Stimulated activated naive CD4-positive, alpha-beta T cell treated with Interleukin-2 at 50 U/mL for 16 hours (primary cell): ENCODE measurements around the gene SEC16A.

ENCODE experiments used
- DNase-seq: peaks from one replicate; lab custom pipeline; 2025; lab: John Stamatoyannopoulos, UW

SEC16A gene

DNA sequence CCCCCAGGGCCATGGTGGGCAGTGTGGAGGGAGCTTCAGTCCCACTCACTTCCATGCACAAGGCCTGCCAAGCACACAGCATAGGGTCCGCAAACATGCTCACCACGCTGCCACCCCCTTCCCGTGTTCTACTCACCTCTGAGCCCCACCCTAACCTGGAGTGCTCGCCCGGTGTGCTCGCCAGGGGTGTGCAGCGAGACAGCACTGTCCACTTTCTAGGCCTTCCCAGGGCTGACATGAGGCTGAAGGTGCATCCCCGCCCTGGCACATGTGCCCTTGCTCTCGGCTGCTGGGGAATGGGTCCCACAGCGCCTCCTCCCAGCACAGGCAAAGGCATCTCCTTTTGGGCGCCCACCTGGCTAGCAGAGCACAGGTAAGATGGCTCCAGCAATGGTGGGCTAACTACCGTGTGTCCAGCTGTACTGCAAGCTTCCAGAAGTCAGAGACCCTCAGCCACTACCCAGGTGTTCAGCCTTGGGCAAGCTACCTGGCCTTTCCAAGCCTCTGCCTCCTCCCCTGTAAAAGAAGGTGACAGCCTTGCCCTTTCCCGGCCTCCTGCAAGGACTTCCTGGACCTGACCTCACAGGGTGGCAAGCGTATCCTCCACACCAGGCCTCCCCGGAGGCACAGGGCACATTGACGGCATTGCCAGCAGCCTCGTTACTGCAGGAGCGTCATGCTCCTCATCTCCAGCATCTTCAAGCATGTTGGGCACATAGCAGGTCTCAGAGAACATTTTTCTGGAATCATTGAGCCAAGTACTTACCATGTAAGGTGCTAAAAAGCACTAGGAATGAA lies 4.2 kb upstream of the SEC16A start:
- DNase-seq = no peak

DNA sequence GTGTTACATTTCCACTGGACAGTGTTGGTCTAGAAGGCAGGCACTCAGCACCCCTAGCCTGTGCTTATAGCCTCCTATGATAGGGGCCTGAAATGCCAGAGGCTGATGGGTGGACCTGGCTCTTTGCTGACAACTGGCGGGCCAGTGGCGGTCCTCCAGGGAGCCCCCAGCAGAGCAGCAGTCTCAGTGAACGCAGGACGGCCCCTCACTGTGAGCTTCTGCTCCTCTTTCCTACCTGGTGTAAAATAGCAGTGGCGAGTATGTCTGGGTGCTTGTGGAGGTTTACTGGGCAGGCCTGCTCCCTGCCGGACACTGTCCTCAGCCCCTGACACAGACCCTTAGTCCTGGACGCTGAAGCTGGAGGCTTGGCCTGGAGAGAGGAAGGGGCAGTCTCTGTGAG lies 3.3 kb upstream of the SEC16A start:
- DNase-seq = no peak

DNA sequence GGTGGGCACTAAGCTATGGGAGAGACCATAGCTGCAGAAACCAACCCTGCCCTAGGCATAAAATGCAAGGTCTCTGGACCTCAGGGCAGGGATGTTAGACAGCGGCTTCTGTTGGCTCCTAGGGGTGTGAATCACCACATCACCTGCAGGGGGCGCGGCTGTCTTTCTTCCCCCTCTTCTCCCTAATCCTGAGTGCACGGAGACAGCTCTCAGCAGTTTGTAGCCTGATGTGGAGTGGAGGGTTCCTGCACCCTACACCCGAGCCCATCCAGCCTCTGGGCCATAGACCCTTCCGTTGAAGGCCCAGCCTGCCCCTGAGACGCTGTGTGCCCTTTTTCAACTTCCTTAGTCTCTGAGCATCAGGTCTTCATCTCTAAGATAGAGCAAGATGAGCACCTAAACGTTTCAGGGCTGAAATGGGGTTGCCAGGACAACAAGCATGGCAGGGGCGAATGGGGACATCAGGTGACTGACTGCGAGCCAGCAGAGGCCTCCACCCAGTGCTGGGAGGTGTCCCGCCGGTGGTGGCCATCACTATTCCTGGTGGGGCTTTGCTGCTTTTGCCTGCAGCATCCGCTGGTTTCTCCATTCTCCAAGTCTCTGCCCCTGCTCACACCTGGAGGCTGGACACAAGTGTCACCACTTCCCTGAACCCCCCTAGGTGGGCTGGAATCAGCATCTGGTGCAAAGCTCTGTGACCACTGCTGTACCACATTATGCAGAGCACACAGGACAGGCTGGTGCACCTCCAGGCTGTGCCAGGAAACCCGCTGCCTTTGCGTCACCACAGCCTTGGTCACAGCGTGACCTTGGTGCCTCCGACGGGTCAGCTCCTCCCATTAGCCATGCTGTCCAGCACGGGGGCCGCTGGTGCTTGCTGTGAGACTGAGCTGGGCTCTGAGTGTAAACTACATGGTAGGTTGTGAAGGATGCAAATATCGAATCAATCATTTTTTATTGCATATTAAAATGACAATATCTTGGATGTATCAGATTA lies 2.5 kb upstream of the SEC16A start:
- peak; percentile 80 for DNase-seq

DNA sequence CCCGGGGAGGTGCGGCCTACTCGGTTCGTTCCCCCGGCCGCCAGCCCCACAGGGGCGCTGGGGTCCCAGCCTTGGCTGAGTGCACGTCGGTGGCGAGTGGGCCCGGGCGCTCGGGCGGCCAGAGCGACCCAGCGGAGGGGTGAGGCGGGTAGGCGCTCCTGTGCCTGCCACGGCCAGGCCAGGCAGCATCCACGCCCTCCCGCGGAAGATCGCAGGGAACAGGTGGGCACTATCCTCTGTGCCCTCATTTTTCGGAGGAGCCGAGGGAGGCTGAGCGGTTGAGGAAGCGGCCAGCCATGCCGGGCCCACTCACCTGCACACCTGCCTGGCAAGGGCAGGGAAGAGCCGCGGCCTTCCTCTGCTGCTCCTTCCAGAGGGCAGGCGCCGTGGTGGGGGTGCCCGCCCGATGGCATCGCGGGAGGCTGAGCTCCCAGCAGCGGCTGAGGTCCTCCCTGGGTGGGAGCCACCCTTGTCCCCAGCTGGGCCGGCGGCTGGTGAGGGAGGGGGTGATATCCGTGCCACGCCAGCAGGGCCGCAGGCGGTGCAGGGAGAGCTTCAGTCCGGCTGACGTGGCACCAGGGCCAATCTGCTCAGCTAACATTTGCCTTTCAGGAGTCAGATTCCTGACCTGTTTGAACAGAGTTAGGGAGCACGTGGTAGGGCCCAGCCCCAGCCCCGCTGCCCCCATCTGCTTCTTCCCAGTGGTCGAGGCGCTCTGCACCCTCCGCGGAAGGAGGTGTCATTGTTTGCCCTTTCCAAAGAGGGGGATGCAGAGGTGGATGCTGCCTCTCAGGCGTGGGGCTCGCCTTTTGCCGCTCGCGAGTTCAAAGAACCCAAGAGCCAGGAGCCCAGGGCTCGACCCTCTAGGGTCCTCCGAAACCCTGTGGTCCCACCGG lies 1.6 kb upstream of the SEC16A start:
- DNase-seq = no peak

DNA sequence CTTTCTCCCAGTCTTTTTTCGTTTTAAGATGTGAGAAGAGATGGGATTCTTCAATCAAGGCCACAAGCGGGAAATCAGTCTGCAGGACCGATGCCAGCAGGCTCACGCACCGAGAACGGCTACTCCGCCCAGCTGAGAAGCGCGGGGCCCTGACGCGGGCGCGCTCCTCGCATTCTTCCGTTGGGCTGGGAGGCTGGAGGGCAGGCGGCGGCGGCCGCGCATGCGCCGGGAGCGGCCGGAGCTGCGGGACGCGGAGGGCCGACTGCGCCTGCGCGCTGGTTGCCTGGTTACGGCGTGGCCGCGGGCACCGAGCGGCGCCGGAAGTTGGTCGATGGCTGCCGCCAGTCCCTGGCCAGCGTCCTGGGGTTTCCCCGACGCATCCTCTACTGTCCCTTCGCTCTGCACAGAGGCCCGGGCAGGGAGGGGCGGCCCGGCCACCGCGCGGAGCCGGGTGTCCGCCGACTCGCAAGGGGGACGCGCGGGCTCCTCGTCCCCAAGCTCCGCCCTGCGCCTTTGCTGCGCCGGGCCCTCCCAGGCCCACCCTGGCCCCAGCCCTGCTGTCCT lies 831 bp upstream of the SEC16A start:
- DNase-seq = peak; percentile 92

DNA sequence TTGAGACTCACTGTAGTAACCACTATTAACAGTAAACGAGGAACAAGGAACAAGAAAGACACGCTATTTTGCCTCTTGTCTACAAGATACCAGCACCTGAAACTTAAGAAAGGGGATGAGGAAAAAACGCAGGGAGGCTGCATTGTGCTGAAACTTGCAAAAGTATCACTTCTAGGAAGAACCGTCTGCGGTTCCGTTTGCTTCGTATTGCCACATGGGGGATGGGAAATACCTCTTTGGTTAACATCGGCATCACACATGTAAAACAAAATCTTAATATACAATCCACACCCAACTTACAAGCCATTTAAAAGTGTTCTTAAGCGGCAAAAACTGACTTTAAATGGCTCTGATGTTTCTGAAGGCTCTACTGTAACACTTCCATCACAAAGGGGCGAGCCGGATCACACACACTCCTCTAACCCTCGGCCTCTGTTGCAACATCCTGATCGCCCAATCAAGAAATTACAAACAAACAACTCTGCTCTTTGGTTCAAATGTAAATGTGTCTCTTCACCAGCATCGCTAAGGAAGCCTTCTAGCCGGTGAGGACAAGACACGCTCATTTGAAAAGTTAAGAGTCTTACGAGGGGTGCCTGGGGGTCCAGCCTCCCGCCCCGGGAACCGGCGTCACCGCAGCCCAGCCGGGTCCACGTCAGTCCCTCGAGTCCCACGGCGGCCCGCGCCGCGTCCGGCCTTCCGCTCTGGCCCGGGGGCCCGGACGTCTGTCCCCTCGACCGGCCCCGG lies 621 bp downstream of the SEC16A start:
- peak; percentile 24 for DNase-seq

DNA sequence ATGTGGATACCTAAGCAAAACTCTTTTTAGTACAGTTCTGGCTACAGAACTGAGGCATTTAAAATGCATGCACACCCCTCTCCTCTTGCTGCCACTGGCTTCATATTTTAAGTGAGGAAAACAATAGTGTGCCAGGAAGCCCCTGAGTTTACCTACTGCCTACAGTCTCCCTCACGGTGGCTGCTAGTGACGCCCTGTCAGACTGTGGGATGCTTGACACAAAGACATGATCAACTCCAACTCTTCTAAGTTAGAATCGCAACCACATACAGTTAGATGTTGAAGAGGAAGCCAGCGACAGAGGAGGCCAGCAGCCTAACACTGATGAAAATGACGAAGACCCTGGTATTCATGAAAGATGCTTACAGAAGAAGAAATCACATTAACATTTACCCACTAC lies 1.3 kb downstream of the SEC16A start:
- no peak for DNase-seq

DNA sequence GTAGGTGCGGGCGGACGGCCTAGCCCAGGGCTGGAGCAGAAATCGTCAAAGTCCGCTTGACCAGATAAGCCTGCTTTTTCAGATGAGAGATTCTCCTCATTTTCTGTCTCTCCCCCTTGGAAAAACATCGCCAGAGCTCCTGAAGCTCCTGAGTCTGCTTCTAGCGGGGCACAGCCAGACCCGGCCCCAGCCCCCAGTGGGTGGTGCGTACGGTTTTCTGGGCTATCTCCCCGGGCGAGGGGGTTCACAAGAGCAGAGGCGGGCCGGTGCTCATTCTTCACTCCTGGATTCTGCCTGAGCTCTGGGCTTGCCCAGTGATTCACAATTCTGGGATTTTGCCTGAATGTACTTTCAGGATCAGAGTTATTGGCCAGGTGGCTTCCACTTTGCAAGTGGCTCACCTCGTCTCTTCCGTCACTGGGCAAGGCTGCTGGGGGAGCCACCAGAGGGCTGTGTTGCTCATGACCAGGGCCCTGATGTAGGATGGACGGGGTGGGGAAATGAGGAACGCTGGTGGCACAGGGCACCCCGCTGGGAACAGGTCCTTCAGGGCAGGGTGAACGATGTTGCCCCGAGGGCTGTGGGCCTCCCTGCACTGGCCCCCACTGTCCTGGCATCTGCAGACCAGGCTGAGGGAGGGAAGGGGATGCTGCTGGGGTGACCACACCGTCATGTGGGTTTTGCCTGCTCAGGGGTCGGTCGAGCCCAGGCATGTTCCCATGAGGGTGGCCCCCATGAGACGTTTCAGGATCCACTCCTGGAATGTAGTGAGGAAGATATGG lies 6.3 kb downstream of the SEC16A start:
- DNase-seq = no peak

DNA sequence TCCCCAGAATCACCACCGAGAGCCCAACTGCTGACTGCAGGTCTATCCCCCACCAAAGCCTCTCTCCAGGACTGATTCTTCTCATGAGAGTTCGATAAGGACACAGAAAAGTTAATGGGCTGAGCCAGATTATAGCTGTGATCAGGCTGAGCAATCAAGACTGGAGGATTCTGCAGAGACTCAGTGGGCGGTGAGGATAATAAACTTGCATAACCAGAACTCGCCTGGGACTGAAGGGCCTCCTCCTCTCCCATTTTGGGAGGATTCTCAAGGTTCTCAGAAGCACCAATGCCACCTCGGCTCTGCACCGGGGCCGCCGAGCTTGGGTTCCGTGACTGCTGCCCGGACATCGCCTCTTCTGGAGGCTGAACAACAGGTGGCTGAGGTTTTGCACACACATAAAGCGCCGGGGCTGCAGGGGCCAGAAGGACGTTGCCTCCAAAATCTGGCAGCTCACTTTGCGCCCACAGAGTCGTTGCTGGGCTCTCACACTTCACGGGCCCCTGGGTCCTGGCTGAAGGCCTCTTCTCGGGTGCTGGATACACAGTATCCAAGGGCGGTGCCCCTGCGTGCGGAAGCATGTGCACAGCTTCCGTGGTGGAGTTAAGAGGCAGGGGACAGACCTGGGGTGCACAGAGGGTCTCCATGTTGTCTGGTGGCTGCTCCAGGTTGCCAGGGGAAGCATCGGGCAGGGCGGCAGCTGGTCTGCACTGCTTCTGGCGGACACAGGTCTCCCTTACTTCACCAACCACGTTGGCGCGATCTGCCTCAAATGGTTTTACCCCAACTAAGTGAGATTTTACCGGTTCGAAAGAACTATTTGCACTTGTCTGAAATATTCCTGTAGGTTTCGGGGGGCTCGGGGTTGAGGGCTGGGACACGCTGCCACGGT lies 7.6 kb downstream of the SEC16A start:
- DNase-seq = no peak

DNA sequence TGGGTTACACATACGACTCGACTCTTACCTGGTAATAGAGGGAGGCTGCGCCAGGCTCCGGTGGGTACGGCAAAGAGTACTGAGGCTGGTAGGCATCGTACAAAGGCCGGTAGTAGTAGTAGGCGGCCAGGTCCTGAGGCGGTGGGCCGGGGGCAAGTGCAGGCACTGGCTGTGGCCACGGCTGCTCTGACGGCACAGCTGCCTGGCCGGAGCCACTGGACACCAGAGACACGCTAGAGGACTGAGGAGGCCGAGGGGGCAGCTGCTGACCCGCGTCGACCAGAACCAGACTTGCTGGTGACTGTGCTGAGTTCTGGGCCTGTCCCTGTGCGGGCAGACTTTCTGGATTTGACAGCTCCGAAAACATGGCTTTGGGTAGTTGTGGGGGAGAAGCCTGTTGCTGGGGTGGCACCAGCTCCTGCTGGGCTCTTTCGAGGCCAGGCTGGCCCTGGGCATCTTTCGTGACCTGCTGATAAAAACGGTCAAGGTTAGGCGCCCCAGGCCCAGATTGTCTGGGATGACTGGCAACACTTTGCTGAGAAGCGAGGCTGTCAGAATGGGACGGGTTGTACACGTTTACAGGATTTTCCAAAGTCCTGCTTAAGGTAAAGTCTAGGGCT lies 8.7 kb downstream of the SEC16A start:
- no peak for DNase-seq

DNA sequence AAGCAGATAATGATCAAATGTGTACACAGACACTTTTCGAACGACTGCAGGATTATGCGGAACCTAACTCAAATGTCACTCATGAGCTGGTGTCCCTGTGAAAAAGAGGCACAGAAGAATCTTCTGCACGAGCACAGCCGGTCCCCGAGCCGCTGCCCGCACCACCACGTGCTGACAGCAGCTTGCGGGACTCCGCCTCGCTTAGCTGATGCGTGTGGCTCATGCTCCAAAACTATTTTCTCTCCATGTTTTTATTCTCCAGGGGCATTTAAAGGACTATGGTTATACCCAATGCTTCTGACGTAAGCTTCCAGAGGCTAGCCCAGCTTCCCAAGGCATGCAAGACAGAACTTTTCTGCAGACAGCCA lies 9.5 kb downstream of the SEC16A start:
- DNase-seq = no peak

DNA sequence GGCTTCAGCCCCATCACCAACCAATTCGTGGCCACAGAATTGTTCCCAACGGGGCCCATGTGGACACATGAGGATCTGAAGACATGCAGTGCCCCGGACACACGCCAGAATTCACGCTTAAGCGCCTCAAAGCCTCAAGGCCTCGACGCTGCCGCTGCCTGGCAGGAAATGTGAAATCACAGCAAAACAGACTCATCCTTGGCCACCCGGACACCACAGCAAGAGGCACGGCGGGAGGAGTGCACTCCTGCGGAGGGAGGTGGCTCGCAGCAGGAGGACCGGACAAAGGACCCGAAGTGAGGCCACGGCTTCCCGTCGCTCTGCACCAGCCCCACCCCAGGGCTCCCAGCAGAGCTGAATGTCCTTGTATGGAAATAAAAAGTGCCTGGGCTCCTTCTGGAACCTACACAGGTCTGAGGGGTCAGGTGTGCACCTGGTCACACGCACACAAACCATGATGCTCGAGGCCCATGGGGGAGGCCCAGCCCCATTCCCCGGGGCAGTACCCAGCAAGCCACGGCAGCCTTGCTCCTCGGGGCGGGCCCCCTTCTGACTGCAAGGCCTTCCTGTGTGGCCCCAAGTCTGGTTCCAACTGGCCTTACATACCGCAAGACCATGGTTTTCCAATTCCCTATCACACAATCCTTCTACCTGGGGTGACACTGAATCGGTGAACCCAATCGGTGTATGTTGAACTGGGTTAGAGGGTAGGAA lies 10.0 kb downstream of the SEC16A start:
- no peak for DNase-seq

DNA sequence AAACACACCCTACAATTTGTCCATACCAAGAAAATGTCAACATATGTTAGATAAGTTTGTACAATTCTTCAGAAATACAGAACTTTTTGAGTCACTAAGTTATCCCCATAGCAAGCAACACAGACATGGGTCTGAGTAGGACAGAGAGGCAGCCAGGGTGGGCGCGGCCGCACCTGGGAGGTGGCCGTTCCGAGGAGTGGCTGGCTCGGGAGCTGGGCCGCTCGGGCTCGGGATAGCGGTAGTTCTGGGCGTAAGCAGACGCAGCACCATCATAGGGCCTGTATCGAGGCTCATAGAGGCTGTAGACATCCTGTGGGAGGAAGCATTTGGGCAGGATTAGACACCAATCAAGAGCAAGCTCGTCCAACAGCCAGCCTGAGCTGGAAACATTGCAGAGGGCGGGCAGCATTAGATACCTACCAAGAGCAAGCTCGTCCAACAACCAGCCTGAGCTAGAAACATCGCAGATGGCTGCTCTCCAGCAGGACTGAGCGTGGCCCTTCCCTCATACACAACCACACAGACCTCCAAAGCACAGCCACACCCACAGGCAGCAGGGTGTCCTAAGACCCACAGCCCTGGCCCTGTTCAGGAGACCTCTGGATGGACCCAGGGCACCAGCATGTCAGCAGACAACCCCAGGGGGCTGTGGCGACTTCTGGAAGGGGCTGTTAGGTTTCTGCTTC lies 10.9 kb downstream of the SEC16A start:
- DNase-seq = no peak

DNA sequence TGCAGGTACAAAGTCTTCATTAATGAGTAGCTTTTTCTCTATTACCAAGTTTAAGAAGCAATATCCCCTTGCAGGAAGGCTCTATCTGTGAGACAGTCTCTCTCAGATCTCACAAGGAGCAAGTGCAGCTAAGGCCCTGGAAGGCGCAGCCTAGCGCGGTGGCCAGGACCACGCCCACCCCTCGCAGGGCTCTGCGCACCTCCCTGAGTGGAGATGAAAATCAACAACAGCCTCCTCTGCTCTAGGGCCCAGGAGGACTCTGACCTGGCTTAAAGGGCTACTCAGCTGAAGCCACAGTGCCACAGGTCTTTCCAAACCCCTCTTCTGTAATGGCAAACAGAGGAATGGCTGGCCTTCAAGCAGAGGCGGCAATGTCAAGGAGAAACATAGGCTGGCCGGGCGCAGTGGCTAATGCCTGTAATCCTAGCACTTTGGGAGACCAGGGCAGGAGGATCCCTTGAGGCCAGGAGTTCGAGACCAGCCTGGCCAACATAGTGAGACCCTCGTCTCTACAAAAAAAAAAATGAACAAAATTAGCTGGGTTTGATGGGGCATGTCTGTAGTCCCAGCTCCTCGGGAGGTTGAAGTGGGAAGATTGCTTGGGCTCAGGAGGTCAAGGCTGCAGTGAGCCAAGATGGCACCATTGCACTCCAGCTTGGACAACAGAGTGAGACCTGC lies 11.9 kb downstream of the SEC16A start:
- DNase-seq = no peak

DNA sequence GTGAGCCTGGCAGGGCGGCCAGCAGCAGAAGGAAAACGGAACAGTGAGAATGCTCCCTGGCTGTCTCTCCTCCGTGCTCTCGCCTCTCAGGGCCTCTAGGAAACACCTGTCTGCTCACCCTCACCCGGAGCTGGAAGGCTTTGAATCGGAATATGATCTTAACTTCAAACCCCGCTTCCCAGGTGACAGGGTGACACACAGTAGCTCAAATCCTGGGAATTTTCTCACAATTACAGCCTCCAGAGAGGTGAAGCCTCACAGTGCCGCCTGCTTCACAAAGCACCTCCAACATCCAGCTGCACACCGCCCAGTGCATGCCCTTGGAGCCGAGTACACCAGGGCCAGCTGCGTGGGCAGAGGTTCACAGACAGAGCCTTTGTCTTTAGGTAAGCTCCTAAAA lies 12.5 kb downstream of the SEC16A start:
- DNase-seq = no peak

DNA sequence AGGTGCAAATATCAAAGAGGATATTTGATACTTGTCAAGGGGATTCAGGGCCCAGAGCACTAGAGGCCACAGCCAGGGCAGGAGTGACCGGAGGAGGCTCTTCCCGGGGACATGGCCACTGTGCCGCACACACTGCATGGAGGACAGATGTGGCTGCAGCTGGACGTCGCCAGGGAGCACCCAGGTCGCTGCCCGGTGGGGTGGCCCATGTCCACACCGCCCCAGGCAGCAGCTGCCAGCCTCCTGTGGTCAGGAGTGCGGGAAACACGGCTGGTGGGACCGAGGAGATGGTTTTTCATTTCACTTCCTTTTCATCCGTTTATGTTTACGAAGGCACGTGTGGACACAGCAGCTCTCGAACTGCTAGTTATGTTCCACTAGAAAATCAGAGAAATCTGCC lies 15.1 kb downstream of the SEC16A start:
- no peak for DNase-seq

DNA sequence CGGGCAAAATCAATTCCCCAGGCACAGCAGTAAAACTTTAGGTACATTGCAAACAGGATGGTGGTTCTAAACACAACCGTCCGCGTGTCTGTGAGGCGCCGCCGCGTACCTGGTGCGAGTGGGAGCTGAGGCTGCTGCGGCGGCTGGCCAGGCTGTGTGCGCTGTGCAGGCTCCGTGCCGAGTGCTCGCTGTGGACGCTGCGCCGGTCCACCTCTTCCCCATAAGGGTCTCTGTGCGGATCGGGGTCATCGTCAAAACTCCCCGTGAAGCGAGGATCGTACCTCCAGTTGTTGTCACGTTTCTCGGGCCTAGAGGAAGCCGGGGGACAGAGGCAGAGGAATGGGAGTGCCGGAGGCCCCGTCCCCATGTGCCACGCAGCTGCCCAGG lies 16.7 kb downstream of the SEC16A start:
- DNase-seq = no peak
